NOMO-1 treated with dmso at 0.1 percent for 144 hours (cell line): ENCODE data around the gene USP40.
A peak's percentile ranks its signal among the peaks of the same experiment; 100 is the strongest.
"Not testable (repeated sequence)": the region's sequence is repeated elsewhere in the genome, so short reads cannot be mapped to it uniquely, and the experiment has no call there.

Experiments used
- DNase-seq: peaks from one replicate; lab custom pipeline; 2025; ENCODE audit not compliant: unreplicated experiment; lab: John Stamatoyannopoulos, UW

Gene USP40

GRCh38 chr2:233566141-233566956 is at the start of gene USP40:
Gene USP40 (minus strand): TSS chr2:233566782. CDS start chr2:233565554, 1,228 bp downstream.
- peak; percentile 58 for DNase-seq

- no peak for DNase-seq
Measured at GRCh38 chr2:233611284-233611683, 44.7 kb upstream of the USP40 start.

- no peak for DNase-seq
Measured at GRCh38 chr2:233605680-233606079, 39.1 kb upstream of the USP40 start.

- no peak for DNase-seq
Measured at GRCh38 chr2:233604826-233605225, 38.2 kb upstream of the USP40 start.

GRCh38 chr2:233603520-233603919 is 36.9 kb upstream of the USP40 start:
- no peak for DNase-seq

GRCh38 chr2:233602076-233602475 is 35.5 kb upstream of the USP40 start:
- DNase-seq = no peak

GRCh38 chr2:233600386-233600785 is 33.8 kb upstream of the USP40 start:
- no peak for DNase-seq

- no peak for DNase-seq
Measured at GRCh38 chr2:233598952-233599351, 32.4 kb upstream of the USP40 start.

GRCh38 chr2:233597522-233597921 is 30.9 kb upstream of the USP40 start:
- no peak for DNase-seq

- no peak for DNase-seq
Measured at GRCh38 chr2:233593201-233593600, 26.6 kb upstream of the USP40 start.

- not testable (repeated sequence) for DNase-seq
Measured at GRCh38 chr2:233592706-233593105, 26.1 kb upstream of the USP40 start.

- no peak for DNase-seq
Measured at GRCh38 chr2:233588400-233588799, 21.8 kb upstream of the USP40 start.

- no peak for DNase-seq
Measured at GRCh38 chr2:233584210-233584609, 17.6 kb upstream of the USP40 start.

- not testable (repeated sequence) for DNase-seq
Measured at GRCh38 chr2:233583217-233583965, 16.8 kb upstream of the USP40 start.

GRCh38 chr2:233577341-233577740 is 10.8 kb upstream of the USP40 start:
- DNase-seq = not testable (repeated sequence)

GRCh38 chr2:233572468-233572867 is 5.9 kb upstream of the USP40 start:
- DNase-seq = no peak

GRCh38 chr2:233571462-233571861 is 4.9 kb upstream of the USP40 start:
- DNase-seq = no peak

- DNase-seq = no peak
Measured at GRCh38 chr2:233571001-233571400, 4.4 kb upstream of the USP40 start.

GRCh38 chr2:233565685-233566140 is 869 bp downstream of the USP40 start:
- no peak for DNase-seq

- peak; percentile 39 for DNase-seq
Measured at GRCh38 chr2:233563663-233564430, 2.7 kb downstream of the USP40 start.
